AG09309 (cell line): Measurements from ENCODE around the gene SAFB.
"Not testable (repeated sequence)": the region's sequence is repeated elsewhere in the genome, so short reads cannot be mapped to it uniquely, and the experiment has no call there.

Source experiments
- DNase-seq: peaks from one replicate; pipeline ENCODE4 v3.0.0-alpha.2; 2010; ENCODE audit warnings: low read depth
- H3K4me3 ChIP-seq: 2 replicates; pipeline ENCODE4 v1.5.1; 2011; ENCODE audit warnings: mild to moderate bottlenecking, low read depth, low read length, moderate library complexity; ENCODE audit not compliant: control insufficient read depth
- TF ChIP-seq, protein P1 (sequence below): IDR thresholded peaks from 2 replicates; pipeline ENCODE4 v1.5.1; 2011; ENCODE audit warnings: mild to moderate bottlenecking, low read depth, low read length, inconsistent platforms; ENCODE audit not compliant: insufficient read depth, control insufficient read depth; ENCODE audit errors: missing control alignments

SAFB gene

GRCh38 chr19:5697022-5697889 lies 74.4 kb downstream of the SAFB start:
- TF ChIP-seq, protein P1, sequence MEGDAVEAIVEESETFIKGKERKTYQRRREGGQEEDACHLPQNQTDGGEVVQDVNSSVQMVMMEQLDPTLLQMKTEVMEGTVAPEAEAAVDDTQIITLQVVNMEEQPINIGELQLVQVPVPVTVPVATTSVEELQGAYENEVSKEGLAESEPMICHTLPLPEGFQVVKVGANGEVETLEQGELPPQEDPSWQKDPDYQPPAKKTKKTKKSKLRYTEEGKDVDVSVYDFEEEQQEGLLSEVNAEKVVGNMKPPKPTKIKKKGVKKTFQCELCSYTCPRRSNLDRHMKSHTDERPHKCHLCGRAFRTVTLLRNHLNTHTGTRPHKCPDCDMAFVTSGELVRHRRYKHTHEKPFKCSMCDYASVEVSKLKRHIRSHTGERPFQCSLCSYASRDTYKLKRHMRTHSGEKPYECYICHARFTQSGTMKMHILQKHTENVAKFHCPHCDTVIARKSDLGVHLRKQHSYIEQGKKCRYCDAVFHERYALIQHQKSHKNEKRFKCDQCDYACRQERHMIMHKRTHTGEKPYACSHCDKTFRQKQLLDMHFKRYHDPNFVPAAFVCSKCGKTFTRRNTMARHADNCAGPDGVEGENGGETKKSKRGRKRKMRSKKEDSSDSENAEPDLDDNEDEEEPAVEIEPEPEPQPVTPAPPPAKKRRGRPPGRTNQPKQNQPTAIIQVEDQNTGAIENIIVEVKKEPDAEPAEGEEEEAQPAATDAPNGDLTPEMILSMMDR = no peak
- no peak for DNase-seq
- H3K4me3 ChIP-seq = no peak overlapping the region

GRCh38 chr19:5697890-5698634 lies 75.2 kb downstream of the SAFB start:
- TF ChIP-seq, protein P1 = no peak
- no peak overlapping the region for H3K4me3 ChIP-seq
- DNase-seq = no peak

DNA sequence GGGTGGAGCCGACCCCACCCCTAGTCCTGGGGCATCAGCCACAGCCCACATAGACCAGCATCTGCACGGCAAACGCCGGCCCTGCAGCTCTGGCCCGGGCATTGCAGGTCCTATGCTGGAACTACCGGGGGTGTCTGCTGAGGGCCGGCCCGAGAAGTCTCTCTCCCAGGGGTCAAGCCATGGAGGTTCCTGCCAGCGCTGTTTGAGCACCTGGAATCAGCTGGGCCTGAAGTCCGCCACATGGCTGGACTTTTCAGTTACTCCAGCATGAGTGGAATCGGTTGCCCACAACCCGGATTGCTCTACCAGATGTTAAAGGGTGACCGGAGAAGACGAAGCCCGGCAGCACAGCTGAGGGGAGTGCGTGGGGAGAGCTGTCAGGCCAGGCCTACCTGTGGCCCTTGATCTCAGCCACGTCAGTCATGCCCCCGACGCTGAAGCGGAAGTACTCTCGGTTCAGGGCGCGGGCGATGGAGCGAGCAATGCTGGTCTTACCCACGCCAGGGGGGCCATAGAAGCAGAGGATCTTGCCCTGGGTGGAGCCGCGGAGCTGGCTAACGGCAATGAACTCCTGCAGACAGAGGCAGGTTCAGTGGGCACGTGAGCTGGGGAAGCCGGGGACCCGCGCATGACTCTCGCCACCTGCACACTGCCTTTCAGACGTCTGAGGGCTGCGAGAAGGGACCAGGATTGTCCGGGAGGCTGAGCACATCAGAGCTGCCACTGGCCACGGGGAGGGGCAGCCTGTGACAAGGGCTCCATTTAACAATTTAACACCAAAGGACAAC lies 75.9 kb downstream of the SAFB start:
- TF ChIP-seq, protein P1 = no peak
- DNase-seq = no peak
- H3K4me3 ChIP-seq = no peak overlapping the region

- TF ChIP-seq, protein P1 = no peak
- no peak overlapping the region for H3K4me3 ChIP-seq
- no peak for DNase-seq
Measured at GRCh38 chr19:5700455-5701092, 77.7 kb downstream of the SAFB start.

DNA sequence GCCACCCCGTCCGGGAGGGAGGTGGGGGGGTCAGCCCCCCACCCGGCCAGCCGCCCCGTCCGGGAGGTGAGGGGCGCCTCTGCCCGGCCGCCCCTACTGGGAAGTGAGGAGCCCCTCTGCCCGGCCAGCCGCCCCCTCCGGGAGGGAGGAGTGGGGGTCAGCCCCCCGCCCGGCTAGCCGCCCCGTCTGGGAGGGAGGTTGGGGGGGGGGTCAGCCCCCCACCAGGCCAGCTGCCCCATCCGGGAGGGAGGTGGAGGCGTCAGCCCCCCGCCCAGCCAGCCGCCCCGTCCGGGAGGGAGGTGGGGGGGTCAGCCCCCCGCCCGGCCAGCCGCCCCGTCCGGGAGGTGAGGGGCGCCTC lies 79.1 kb downstream of the SAFB start:
- not testable (repeated sequence) for DNase-seq, H3K4me3 ChIP-seq

DNA sequence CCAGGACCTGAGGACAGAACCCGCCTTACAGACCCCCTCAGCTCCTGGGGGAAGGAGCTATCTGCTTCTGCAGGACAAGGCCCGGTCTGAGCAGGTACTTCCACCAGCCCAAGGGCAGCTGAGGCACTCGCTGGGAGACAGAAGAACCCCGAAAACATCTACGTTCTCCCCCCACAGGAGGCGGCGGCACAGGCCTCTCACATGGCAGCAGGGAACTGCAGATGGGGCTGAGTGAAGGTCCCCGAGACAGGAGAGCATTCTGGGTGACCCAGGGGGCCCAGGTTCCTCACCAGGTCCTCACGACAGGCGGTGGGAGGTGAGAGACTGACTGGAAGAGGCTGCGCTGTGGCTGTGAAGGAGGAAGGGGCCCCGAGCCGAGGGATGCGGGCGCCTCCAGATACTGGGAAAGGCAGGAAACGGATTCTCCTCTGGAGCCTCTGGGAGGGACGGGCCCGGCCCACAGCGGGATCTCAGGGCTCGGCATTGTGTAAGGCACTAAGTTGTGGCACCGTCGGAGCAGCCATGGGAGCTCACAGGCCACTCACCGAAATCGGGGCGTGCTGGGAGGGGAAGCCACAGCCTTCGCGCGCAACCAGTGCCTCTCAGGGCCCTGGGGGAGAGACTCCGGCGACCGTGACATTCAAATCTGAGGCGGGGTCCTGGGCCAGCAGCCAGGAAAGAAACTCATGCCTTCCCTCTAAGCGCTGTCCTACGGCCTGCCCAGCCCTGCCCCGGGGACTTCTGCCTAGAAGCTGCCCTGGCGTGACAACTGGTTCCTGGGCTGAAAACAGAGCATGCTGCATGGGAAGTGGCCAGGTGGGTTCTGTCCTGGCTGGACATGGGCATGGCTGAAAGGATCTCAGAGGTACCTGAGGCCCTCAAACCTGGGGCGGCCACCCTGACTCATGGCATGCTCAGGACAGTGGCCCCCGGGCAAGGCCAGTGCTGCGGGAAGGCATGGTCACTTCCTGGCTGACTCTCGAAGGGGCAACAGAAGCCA lies 81.2 kb downstream of the SAFB start:
- DNase-seq = no peak
- H3K4me3 ChIP-seq = no peak overlapping the region
- TF ChIP-seq, protein P1 = no peak
